Peyer's patch (tissue), 4 donors: ENCODE measurements around the gene OR5H6.

Source experiments
- POLR2A ChIP-seq, 2 donors: fragments of 450-650 bp; IDR thresholded peaks; one replicate each; pipeline ENCODE4 v1.5.1; 2017; ENCODE audit warnings: antibody characterized with exemption in 2 of 2, mild to moderate bottlenecking in 2 of 2, moderate library complexity in 2 of 2
- TF ChIP-seq, protein P1 (sequence below), 6 experiments: fragments of 450-650 bp in 4 of 6; fragments of 200-600 bp in 2 of 6; sonication (generic) in 1 of 6; IDR thresholded peaks; one replicate each; pipeline ENCODE4 v1.5.1; 2017 to 2019; ENCODE audit warnings: antibody characterized with exemption in 6 of 6, mild to moderate bottlenecking in 3 of 6, moderate library complexity in 1 of 6

DNA sequence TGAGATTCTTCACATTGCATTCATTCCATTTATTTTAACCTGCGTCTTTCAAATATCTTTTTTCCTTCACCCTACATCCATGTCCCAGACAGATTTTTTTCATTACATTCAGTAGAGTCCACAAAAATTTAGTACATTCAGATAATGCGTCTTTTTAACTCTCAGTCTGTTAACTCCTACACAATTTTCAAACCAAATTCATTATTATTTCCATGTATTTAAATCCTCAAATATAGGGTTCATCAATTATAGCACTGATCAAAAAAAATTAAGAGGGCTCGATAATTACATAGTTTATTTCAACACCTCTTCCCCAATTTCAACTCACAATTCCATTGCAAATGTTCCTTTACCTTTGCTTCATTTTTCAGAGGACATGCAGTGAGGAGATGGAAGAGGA, at the start of gene OR5H6:
- TF ChIP-seq, protein P1, sequence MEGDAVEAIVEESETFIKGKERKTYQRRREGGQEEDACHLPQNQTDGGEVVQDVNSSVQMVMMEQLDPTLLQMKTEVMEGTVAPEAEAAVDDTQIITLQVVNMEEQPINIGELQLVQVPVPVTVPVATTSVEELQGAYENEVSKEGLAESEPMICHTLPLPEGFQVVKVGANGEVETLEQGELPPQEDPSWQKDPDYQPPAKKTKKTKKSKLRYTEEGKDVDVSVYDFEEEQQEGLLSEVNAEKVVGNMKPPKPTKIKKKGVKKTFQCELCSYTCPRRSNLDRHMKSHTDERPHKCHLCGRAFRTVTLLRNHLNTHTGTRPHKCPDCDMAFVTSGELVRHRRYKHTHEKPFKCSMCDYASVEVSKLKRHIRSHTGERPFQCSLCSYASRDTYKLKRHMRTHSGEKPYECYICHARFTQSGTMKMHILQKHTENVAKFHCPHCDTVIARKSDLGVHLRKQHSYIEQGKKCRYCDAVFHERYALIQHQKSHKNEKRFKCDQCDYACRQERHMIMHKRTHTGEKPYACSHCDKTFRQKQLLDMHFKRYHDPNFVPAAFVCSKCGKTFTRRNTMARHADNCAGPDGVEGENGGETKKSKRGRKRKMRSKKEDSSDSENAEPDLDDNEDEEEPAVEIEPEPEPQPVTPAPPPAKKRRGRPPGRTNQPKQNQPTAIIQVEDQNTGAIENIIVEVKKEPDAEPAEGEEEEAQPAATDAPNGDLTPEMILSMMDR (IDR thresholded peaks at IDR 0.05) = no peak
- TF ChIP-seq POLR2A (IDR thresholded peaks at IDR 0.05) = no peak
